ENCODE data around the gene R3HDM4. TPM values are rescaled to one million over a fixed set of nuclear protein-coding genes. Genes with fewer than 3 reads are reported as not detected.
A peak's percentile ranks its signal among the peaks of the same experiment; 100 is the strongest.

Gene R3HDM4
- polyA plus RNA-seq, 1 experiment = 24.0 TPM

DNA sequence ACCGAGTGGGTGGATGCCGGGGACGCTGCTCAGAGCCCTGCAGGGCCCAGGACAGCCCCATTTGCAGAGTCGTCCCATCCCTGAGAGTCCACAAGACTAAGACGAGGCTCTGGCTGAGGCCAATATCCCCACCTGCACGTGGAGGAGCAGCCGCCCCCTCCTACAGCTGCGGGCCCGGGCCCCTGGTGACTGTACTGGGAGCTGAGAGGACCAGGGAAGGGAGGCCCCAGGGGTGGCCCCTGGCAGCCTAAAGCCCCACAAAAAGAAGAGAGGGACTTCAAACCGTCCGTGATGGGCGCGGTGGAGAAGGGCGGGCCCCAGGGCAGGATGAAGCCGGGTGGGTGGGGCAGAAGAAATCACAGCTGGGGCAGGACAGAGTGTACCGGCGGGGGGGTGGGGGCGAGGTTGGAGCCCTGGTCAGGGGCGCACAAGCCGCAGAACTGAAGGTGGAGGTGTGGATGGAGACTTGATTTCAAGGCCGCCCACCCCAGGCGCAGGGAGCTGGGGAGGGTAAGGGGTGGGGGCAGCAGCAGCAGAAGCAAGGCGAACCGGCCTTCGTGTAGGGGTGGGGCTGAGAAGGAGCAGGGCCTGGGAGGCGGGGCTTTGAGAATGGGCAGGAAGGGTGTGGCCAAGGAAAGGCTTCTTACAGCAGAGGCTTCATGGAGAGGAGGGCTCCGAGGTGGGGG is 40.6 kb downstream of the R3HDM4 start:
- ChIA-PET CTCF (no interaction called here), POLR2A (no interaction called here)
- H3K4me3 ChIP-seq (ENCODE audit: low read depth, low read length) = no peak overlapping the region

GRCh38 chr19:871446-872265 is 41.4 kb downstream of the R3HDM4 start:
- CTCF ChIA-PET = no interaction called here
- TF ChIP-seq CTCF (IDR thresholded peaks at IDR 0.05; ENCODE audit: low read depth, low read length) = no peak
- Histone ChIP-seq H3K27me3 (ENCODE audit: control insufficient read depth, insufficient read depth, low read length) (no peaks in the 10 kb centered on the region), H3K4me3 (ENCODE audit: low read depth, low read length) (no peak overlapping the region), H3K9me3 (ENCODE audit: control insufficient read depth, insufficient read depth, low read length) (peaks cover 9% of the 10 kb centered on the region; the same call in 1 of the 2 replicates), H3K27ac (ENCODE audit: low read depth, low read length) (no peak overlapping the region)
- no peak for DNase-seq (ENCODE audit: low read depth, low spot score)
- POLR2A ChIA-PET = interaction anchor here (0.5 kb wide), 1 partner anchor 113 kb away, joined by 4 read pairs; the partner anchor contains the start of gene WDR18

More for the DNA sequence above, 40.6 kb downstream of the R3HDM4 start:
- no peak overlapping the region for H3K27ac ChIP-seq (ENCODE audit: low read depth, low read length)
- no peaks in the 10 kb centered on the region for H3K27me3 ChIP-seq (ENCODE audit: control insufficient read depth, insufficient read depth, low read length)
- peaks cover 9% of the 10 kb centered on the region; the same call in 1 of the 2 replicates for H3K9me3 ChIP-seq (ENCODE audit: control insufficient read depth, insufficient read depth, low read length)
- no peak for TF ChIP-seq CTCF (IDR thresholded peaks at IDR 0.05; ENCODE audit: low read depth, low read length)
- DNase-seq (ENCODE audit: low read depth, low spot score) = no peak

DNA sequence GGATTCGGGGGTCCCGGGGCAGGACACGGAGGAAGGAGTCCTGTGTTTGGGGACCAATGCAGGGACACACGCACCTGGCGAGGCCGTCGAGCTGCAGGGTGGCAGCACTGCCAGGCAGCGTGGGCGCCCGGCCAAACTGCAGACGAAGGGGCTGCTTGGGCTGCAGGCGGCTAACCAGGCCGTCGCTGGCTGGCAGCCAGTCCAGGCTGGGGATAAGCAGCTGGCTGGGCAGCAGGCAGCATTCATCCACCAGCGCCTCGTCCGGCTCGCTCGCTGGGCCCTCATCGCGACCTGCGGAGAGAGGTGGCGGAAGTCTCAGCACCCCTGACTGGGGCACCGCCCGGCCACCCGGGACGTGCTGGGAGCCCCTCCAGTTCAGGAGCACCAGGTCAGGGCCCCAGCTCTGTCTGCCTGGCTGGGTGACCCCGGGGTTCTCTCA is 42.0 kb downstream of the R3HDM4 start:
- H3K9me3 ChIP-seq (ENCODE audit: control insufficient read depth, insufficient read depth, low read length) = peaks cover 9% of the 10 kb centered on the region; the same call in 1 of the 2 replicates

GRCh38 chr19:870314-870713 is 42.7 kb downstream of the R3HDM4 start:
- no peak for DNase-seq (ENCODE audit: low read depth, low spot score)
- H3K9me3 ChIP-seq (ENCODE audit: control insufficient read depth, insufficient read depth, low read length) = peaks cover 7% of the 10 kb centered on the region; the same call in 1 of the 2 replicates
- H3K4me3 ChIP-seq (ENCODE audit: low read depth, low read length) = no peak overlapping the region
- ChIA-PET POLR2A (no interaction called here), CTCF (no interaction called here)
- H3K27ac ChIP-seq (ENCODE audit: low read depth, low read length) = peak overlapping the region; percentile 94
- TF ChIP-seq CTCF (IDR thresholded peaks at IDR 0.05; ENCODE audit: low read depth, low read length) = no peak
- H3K27me3 ChIP-seq (ENCODE audit: control insufficient read depth, insufficient read depth, low read length) = no peaks in the 10 kb centered on the region

More for the DNA sequence above, 42.0 kb downstream of the R3HDM4 start:
- ChIA-PET CTCF (no interaction called here), POLR2A (interaction anchor here (0.5 kb wide), 1 partner anchor 113 kb away, joined by 4 read pairs; the partner anchor contains the start of gene WDR18)
- Histone ChIP-seq H3K27ac (ENCODE audit: low read depth, low read length) (no peak overlapping the region), H3K27me3 (ENCODE audit: control insufficient read depth, insufficient read depth, low read length) (no peaks in the 10 kb centered on the region), H3K4me3 (ENCODE audit: low read depth, low read length) (no peak overlapping the region)
- no peak for DNase-seq (ENCODE audit: low read depth, low spot score)
- TF ChIP-seq CTCF (IDR thresholded peaks at IDR 0.05; ENCODE audit: low read depth, low read length) = no peak
